ENCODE results near the gene ZNRF1.

ZNRF1 gene

DNA sequence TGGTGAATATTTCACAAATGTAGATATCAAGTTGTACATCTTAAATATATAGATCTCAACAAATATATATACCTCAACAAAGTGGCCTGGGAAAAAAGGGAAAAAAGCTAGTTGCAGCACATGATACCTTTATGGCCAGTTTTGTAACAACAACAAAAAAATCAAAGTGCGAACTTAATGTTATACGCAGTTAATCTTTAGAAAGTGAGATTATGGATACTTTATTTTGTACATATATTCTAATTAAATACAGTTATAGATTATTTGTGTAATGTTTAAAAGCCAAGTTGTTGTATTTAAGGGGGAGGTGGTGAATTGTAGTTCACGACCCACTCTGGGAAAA is 149.1 kb downstream of the ZNRF1 start:
- no peak for DNase-seq (ENCODE audit: low read depth, low spot score)

DNA sequence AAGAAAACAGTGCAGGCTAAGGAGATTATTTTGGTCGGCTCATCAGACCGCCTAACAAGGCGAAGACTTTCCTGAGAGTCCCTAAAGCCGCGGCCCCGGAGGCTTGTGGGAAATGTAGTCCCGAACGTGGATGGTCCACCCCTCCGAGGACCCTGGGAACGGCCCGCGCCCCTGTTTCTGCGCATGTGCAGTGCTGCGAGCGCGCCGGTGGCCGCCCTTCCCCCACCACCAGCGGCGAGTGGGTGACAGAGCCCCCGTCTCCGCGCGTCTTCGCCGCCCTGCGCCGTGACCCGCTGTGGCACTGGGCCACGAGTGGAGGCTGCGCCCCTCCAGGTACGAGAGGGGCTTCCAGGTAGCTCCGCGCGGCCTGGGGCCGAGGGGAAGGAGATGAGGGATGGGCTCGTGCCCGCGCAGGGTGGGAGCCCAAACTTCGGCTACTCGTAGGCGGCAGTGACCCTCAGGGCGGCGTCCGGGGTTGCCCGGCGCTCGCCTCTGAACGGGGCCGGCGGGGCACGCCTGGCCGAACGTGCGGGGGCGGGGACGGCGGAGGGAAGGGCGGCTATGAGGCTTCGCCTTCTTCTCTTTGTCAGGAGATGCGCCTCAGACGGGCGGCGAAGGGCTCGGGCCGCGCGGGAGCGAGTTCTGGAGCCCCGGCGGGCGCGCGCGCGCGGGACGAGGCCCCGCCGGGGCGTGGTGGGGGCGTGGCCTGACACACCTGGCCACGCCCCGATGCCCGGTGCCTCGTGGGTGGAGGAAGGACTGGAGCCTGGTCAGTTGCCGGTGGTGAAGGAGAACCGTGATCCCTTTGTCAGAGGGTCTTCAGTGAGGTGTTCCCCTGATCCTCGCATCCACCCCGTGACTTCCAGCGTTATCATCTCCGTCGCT is 149.7 kb downstream of the ZNRF1 start, which contains the start of gene ZFP1:
Gene ZFP1, plus strand, starts transcription at position 214 of the 885 bp plus-strand sequence. CDS start 4,428 bp downstream, outside the sequence.
- DNase-seq (ENCODE audit: low read depth, low spot score): peak; percentile 78

DNA sequence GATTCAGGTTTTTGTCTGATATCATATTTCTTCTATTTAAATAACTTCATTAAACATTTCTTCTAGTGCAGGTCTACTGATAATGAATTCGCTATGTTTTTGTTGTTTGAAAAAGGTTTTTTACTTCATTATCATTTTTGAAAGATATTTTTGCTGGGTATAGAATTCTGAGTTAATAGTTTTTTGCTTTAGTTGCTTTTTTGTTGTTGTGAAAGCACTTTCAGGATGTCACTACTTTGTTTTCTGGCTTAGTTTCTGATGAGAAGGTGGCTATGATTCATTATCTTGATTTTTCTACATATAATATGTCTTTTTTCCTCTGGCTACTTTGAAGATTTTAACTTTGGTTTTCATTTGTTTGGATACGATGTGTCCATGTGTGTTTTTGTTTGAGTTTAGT is 153.0 kb downstream of the ZNRF1 start:
- DNase-seq (ENCODE audit: low read depth, low spot score): no peak

- no peak for DNase-seq (ENCODE audit: low read depth, low spot score)
These were observed 153.8 kb downstream of the ZNRF1 start for GRCh38 chr16:75152635-75153034.

- no peak for DNase-seq (ENCODE audit: low read depth, low spot score)
These were observed 161.6 kb downstream of the ZNRF1 start for GRCh38 chr16:75160386-75160785.

Data from iPS DF 19.7 (cell line).